ENCODE results near the gene SOX8. TPM values are rescaled to one million over a fixed set of nuclear protein-coding genes. Genes with fewer than 3 reads are reported as not detected.

SOX8 gene
- total RNA-seq, 1 donor from 2014 or later = 0.47 TPM

DNA sequence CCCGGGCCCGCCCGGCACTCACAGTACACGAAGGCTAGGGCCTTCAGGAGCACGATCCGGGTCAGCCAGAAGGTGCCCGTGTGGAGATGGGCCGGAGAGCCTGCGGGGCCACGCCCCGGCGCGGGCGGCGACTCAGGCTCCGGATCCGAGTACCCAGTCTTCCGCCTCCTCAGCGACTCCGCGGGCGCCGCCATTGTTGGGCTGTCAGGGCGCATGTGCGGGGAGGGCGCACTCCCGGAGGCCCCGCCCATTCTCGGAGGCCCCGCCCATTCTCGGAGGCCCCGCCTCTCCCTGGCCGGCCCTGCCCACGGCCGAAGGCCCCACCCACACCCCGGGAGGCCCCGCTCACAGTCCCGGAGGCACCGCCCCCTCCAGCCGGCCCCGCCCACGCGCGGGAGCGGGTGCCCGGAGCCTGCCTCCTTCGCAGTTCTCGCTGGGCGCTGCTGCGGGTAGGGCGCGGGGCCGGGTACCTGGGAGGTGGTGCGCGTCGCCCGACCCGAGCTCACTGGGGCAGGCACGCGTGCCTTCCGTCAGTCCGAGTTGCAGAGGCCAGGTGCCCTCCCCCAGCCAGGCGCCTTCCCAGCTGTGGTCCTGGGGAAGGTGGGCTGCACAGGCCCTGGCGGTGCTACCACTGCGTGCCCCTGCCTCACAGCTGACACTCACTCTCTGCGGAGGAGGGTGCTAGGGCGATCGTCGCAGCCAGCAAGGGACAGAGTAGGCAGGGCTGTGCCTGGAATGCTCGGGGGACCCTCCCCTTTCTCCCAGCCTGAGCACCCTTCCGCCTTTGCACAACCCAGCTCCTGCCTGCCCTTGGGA lies 10.6 kb upstream of the SOX8 start, which contains the start of gene LMF1:
Gene LMF1 (minus strand): TSS at position 219 of the 816 bp plus-strand sequence. CDS start 4 bp downstream, at position 215.
- DNase-seq (peak; percentile 97), ATAC-seq (peak; percentile 99)
- intact Hi-C loops (cut with micrococcal nuclease) = no loop called here

DNA sequence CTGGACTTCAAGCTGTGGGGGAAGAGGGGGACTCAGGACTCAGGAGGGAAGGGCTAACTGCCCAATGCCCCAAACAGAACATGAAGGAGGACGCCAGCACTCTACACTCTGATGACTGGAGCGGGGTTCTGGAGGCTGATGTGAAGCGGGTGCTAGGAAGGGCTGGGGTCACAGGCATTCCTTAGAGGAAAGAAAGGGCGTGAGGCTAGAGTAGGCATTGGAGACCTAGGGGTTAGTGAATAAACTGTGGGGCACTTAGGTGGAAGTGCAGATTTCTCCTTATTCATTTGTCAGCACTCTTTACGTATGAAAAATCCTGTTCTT lies 10.0 kb upstream of the SOX8 start:
- no peak for ATAC-seq
- intact Hi-C loops (cut with micrococcal nuclease) = no loop called here
- DNase-seq = no peak

DNA sequence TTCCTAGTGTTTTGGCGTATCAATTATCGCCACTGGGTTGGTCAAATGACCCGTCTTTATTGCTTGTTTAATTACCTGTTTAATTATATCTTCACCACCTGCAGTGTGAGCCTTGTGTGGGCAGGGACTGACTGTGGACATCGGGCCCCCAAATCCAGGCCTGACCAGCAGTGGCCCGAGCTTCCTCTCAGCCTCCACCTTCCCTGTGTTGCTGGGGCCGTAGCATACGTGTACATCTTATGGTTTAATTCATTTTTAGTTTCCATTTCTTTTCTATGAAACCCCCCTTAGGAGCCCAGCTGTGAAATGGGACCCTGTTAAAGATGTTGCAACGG lies 9.6 kb upstream of the SOX8 start:
- DNase-seq (no peak), ATAC-seq (no peak)

DNA sequence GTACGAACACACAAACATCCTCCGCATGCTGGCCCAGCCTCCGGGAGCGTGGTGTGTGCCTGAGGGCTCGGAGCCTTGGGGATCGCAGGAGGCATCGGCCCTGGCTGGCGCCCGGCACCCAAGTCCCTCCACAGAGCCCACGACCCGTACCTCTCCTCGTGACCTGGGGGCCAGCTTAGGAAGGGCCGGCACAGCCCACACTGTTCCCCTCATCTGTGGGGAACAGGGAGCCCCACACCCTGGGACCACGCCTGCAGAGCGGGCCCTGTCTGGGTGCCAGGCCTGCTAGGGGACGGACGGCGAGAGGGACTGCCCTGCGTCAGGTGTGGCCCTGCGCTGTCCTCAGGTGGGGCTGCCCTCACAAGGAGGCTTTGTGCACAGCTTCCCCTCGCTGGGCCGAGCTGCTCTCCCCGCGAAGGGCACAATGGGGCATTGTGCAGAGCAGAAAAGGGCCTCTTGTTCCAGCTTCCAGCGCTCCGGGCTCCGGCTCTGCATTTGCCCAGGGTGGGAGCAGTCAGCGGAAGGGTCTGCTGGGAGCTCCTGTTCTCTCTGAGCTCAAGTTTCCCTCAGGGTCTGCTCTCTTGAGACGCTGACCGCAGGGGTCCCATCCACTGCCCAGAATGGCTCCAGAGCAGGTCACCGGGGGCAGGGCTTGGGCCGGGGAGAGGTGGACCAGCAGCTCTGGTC lies 9.1 kb upstream of the SOX8 start:
- ATAC-seq = no peak
- intact Hi-C loops (cut with micrococcal nuclease) = no loop called here
- DNase-seq = no peak

More for the DNA sequence above, 9.6 kb upstream of the SOX8 start:
- intact Hi-C loops (cut with micrococcal nuclease) = no loop called here

DNA sequence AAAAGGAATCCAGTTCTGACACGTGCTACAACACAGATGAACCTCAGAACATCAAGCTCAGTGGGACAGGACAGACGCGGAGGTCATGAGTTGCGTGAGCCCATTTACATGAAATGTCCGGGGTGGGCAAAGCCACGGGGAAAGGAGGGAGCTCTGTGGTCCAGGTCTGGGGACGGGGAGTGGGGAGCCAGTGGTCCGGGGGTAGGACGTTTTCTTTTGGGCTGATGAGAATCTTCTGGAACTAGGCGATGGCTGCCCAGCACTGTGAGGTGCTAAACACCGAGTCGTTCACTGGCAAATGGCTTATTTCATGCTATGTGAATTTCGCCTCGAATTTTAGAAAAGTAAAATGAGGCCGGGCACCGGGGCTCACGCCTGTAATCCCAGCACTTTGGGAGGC lies 8.2 kb upstream of the SOX8 start:
- no peak for DNase-seq

DNA sequence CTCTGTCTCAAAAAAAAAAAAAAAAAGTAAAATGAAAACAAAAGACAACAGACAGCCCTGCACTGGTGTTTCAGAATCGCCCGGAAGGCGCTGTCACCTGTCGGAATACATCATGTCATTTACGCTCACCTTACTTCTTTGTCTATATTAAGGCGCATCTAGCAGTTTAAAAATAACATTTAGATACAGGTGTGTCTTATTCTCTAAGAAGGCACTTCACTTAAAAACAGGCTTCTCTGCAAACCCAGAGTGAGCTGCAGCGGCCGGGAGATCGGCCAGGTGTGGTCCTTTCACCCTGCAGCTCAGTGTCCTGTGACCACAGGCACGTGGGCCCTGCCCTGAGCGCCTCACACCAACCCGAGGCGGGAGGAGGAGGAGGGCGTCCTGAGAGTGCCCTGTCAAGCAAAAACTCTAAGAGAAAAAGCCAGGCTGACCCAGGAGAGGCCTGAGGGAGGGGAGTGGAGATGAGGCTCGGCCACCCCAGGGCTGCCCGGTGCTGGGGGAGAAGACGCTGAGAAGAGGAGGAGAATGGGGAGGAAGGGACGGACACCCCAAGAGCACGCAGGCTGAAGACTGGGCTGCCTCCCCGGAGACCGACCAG lies 7.5 kb upstream of the SOX8 start:
- intact Hi-C loops (cut with micrococcal nuclease) = no loop called here

More for the DNA sequence above, 8.2 kb upstream of the SOX8 start:
- intact Hi-C loops (cut with micrococcal nuclease) = no loop called here
- no peak for ATAC-seq

DNA sequence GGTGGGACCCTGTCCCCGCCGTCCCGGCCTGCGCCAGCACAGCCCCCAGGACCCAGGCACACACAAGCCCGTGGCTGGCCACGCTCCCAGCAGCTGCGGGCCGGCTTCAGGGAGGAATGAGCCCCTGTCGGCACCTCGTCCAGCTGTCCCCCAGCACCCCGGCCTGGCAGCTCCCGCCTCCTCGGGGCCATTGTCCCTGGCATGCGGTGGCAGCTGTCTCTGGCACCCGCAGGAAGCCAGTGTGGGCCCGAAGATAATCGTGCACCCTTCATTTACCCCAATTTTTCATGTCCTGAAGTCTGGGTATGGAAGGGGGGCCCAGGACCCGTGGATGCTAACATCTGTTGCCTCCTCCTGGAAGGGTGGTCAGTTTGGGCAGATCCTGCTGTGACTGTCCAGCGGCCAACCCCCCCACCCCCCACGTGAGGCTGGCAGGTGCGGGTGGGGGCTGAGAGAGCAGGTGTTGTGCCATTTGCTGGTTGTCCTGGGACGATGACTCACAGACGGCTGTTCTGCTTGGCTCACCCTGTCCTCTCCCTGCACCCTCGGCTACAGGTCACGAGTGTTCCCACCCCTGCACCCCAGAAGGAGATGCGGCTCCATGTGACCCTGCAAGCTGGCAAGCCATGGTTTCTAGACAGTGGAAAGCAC lies 6.8 kb upstream of the SOX8 start:
- intact Hi-C loops (cut with micrococcal nuclease) = no loop called here
- DNase-seq (no peak), ATAC-seq (no peak)

More for the DNA sequence above, 7.5 kb upstream of the SOX8 start:
- no peak for ATAC-seq
- no peak for DNase-seq

DNA sequence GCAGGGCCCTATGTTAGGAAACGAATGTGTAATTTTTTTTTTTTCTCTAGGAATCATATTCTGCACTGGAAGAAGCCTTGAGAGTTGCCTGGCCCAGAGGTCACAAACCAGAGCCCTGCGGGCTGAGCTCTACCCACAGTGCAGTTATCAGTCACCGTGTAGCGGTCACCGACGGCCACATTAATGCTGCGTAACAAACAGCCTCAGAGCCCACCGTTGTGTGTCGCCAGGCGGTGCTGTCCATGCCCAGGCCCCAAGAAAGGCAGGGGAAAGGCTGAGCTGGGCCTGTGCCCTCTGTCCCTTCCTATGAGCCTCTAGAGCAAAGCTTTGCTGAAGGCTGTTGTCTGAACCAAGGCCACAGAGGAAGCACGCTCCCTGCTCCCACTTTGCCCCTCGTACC lies 6.3 kb upstream of the SOX8 start:
- intact Hi-C loops (cut with micrococcal nuclease) = no loop called here
- DNase-seq (no peak), ATAC-seq (no peak)

DNA sequence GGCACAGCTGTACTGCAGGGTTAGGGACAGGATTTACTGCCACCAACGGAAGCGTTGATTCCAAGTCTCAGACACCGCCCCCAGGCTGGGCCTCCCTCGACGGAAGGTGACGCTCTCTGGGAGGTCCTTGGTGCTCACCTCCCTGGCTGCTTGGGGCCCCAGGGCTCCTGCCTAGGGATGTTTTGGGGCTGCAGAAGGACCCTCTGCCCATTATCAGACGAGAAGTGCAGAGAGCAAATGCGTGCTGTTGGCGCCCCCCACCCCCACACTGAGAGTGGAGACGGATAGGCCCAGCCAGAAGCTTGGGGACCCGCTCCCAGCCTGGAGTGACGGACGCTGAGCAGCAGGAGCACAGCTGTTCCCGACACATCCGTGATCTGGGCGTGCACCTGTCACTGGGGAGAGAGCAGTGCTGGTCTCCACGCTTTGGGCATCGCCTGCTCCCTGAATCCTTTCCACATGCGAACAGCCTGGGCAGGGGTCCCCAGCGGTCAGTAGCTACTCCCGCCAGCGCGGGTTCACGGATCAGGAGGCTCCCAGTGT lies 5.1 kb upstream of the SOX8 start:
- no peak for DNase-seq
- intact Hi-C loops (cut with micrococcal nuclease) = no loop called here
- no peak for ATAC-seq

DNA sequence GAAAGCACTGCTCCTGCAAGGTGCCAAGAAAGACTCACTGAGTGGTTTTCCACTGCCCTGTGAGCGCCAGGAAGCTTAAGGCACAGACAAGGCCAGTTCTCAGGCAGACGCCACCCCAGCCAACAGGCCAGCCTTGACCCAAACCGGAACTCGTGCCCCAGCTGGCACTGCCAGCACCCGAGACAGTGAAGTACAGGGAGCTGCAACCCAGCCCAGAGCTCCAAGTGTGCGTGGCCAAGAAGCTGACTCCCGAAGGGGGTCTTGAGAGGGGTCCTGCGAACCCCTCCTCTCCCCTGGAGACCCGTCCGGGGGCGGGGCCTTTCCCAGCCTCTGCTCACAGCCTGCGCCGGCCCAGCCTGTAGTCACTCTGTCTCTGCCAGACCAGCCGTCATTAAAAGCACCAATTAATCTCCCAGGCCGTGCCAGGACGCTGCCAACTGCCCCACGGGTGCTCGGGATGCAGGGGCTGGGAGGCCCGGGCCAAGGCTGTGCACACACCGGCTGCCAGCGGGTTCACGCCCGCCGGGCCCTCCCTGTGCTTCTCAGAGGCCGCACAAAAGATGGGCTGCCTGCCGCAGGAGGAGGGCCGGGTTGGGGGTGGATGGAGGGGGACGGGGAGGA lies 4.4 kb upstream of the SOX8 start:
- DNase-seq (no peak), ATAC-seq (no peak)
- intact Hi-C loops (cut with micrococcal nuclease) = no loop called here

DNA sequence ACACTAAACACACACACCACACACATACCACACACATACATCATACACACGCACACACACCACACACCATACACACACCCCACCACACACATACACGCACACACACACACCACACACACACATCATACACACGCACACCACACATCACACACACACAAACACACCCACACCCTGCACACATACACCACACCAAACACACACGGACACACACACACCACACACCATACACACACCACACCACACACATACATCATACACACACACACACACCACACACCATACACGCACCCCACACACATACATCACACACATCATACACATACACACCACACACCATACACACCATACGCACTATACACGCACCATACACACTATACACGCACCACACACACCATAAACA lies 3.7 kb upstream of the SOX8 start:
- ATAC-seq (no peak), DNase-seq (no peak)
- intact Hi-C loops (cut with micrococcal nuclease) = no loop called here

DNA sequence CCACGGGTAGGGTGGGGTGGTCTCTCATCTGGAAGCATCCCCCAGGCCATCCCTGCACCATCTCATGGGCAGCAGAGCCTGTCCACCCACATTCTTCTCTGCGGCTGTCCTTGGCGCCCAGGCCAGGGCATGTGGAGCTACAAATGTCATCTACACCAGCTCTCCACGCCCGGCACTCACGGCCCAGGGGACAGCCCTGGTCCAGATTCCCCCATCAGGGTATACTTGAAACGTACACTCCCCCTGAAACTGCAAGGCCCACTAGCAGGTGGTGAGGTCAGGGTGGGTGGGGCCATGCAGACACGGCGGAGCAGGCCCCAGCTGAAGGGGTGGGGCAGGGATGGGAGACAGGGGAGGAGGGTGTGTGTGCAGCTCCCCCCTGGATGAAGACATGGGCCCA lies 3.2 kb upstream of the SOX8 start:
- ATAC-seq (no peak), DNase-seq (no peak)
- intact Hi-C loops (cut with micrococcal nuclease) = no loop called here

DNA sequence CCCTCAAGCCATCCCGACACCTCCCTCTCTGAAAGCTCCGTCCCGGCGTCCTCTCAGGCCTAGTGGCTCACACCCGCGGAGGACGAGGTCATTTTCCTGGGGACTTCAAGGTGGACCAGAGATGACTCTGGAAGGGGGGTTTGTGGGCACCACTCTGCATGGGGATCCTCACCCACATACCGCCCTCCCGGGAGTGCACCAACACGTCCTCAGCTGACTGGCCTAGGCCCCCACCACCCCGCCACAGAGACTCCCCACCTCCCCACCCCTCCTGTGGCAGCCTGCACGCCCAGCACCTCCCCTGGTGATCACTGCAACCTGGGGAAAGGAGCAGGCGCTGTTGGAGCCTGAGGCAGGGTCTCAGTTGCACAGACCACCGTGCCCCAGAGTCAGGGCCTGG lies 2.4 kb upstream of the SOX8 start:
- intact Hi-C loops (cut with micrococcal nuclease) = no loop called here
- ATAC-seq (no peak), DNase-seq (no peak)

DNA sequence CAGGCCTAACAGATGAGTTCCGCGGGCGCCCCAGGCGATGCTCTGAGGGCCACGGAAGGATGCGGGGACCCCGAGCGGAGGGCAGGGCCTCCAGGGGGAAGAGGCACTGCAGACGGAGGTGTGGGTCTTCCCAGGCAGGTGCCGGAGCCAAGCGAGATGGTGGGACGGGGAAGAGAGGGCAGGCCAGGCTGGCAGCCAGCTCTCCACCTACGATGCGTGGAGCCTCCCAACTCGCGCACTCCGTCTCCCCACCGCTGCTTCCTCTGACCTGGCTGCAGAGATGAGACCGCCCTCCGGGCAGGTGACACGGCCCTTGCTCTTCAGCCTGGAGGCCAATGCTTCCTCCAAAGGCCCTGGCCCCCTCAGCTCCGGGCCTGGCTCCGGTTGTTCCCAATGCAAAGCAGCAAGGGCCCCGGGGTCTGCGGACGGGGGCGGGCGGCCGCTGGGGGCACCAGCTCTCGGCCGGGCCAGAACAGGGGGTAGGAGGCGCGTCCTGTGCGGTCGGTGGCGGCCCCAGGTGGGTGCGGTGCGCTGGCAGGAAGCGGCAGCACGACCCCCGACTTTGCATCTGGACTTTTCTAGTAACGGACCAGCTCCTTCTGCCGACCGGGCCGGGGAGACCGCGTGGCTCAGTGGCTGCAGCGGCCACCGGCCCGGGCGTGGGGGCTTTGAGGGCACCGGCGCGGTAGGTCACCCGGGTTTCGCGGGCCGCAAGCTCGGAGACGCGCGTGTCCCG lies 1.5 kb upstream of the SOX8 start:
- DNase-seq = no peak

DNA sequence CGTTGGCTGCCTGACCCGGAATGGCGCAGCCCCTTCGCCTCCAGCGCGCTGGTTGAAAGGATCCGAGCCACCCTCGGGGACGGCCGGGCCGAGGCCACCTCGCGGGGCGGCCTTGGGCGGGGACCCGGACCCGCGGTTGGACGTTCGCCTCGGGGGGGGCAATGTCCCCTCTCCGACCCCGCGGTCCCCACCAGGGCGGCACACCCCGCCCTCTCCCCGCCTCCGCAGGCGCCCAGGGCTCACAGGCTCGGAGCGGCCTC lies 1.0 kb upstream of the SOX8 start:
- DNase-seq (no peak), ATAC-seq (peak; percentile 7)
- intact Hi-C loops (cut with micrococcal nuclease) = no loop called here

More for the DNA sequence above, 1.5 kb upstream of the SOX8 start:
- no peak for ATAC-seq
- intact Hi-C loops (cut with micrococcal nuclease) = no loop called here

DNA sequence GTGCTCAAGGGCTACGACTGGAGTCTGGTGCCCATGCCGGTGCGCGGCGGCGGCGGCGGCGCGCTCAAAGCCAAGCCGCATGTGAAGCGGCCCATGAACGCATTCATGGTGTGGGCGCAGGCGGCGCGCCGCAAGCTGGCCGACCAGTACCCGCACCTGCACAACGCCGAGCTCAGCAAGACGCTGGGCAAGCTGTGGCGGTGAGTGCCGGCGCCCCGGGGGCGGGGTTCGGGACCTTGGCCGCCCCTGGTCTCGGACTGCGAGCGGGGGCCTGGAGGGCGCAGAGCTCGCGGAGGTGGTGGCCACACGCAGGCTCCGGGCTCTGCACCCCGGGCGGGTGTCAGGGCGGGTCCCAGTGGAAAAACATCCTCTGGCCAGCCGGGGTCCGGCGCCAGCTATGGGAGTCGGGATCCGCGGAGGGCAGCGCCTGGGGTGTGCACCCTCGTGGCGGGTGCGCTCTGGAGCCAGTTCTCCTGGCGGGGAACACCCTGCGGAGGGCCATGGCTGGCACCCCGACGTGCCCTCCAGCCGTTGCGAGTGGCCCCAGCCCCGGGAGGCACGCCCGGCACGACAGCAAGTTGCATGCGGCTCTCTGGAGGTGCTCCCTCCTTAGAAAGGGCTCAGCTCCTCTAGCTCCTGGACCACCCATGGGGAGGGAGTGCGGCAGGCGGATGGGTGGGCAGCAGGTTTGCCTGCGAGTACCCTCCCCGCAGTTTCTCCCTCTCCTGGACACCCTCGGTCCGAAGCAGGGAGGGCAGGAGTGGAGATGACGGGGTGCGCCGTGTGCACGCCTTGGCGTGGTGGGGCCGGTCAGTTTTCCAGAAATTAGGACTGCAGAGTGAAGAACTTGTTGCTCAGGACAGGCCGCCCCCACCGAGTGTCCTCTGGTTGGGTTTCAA lies 824 bp downstream of the SOX8 start:
- DNase-seq (no peak), ATAC-seq (no peak)
- intact Hi-C loops (cut with micrococcal nuclease) = no loop called here

DNA sequence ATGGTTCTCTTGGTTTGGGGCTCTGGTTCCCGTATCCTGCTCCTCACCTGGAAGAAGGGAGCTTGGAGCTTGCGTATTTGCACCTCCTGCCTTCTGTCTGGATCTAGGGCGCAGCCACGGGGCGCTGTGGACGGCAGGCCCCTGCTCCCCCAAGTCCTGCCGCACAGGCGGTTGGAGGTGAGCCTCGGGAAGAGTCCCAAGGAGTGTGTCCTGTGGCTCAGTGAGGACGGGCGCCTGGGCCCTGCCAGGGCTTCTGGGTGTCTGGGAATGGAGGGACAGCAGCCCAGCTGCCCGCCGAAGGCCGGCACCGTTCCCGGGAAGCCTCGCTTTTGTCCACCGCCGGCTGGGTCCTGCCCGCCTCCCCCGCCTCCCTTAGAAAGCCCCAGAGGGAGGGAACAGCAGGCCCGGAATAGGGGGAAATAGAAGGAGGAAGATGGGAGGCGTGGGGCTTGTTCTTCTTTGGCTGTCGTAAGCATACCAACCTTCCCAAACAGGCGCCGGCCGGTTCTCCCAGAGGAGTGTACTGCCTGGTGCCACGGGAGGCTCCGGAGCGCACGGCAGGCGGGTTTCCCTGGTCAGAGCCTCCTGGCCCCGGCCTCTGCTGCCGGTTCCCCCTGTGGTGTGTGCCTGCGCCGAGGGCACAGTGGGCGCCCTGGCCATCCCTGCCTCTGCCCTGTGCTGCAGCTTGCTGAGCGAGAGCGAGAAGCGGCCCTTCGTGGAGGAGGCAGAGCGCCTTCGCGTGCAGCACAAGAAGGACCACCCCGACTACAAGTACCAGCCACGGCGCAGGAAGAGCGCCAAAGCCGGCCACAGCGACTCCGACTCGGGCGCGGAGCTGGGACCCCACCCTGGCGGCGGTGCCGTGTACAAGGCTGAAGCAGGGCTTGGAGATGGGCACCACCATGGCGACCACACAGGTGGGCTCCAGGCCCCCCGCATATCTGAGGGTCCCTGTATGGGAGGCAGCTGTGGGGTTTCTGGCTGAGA lies 1.8 kb downstream of the SOX8 start:
- ATAC-seq (no peak), DNase-seq (no peak)
- intact Hi-C loops (cut with micrococcal nuclease) = no loop called here

Data from left ventricle myocardium superior (tissue), 1 donor.